CD14-positive monocyte (primary cell): ENCODE data around the gene CYTH3. TPM values are rescaled to one million over a fixed set of nuclear protein-coding genes. Genes with fewer than 3 reads are reported as not detected.

ENCODE experiments used
- DNase-seq, 3 donors: peaks; one replicate each; pipeline ENCODE4 v3.0.0-alpha.2; 2011 to 2022
- H2AFZ ChIP-seq: 2 replicates; pipeline ENCODE4 v1.6.0; 2012; ENCODE audit warnings: mild to moderate bottlenecking, low read depth, low read length, inconsistent platforms; ENCODE audit not compliant: insufficient read depth, poor library complexity, severe bottlenecking
- H3K27ac ChIP-seq, 2 donors: 1 replicate in 1 of 2; 2 replicates in 1 of 2; pipeline ENCODE4 v1.5.1; 2012 to 2013; ENCODE audit warnings: low read length in 2 of 2, control low read depth in 1 of 2, inconsistent platforms in 1 of 2, low read depth in 1 of 2, mild to moderate bottlenecking in 1 of 2
- H3K27me3 ChIP-seq, 2 donors: one replicate each; pipeline versions ENCODE4 v1.6.0 to v1.6.1; 2011 to 2013; ENCODE audit warnings: low read length in 2 of 2; ENCODE audit not compliant: control insufficient read depth in 2 of 2, insufficient read depth in 2 of 2
- H3K36me3 ChIP-seq, 2 donors: replicated peaks in 1 of 2; 1 replicate in 1 of 2; 2 replicates in 1 of 2; pipeline versions ENCODE4 v1.5.1 to v1.6.1; 2012 to 2013; ENCODE audit warnings: low read length in 2 of 2, control low read depth in 1 of 2, inconsistent platforms in 1 of 2, mild to moderate bottlenecking in 1 of 2; ENCODE audit not compliant: insufficient read depth in 2 of 2, control insufficient read depth in 1 of 2
- H3K4me1 ChIP-seq, 2 donors: 1 replicate in 1 of 2; 2 replicates in 1 of 2; pipeline versions ENCODE4 v1.5.1 to v1.6.1; 2012 to 2013; ENCODE audit warnings: low read length in 2 of 2, control low read depth in 1 of 2, inconsistent platforms in 1 of 2, mild to moderate bottlenecking in 1 of 2, moderate library complexity in 1 of 2; ENCODE audit not compliant: insufficient read depth in 2 of 2, control insufficient read depth in 1 of 2
- H3K4me2 ChIP-seq: replicated peaks from 2 replicates; pipeline ENCODE3; 2012; ENCODE audit warnings: low read length, moderate library complexity, mild to moderate bottlenecking; ENCODE audit not compliant: poor library complexity, severe bottlenecking; ENCODE audit errors: extremely low read depth
- H3K4me3 ChIP-seq, 3 experiments: fragments of 200-600 bp in 1 of 3; sonication (generic) in 1 of 3; replicated peaks in 1 of 3; 1 replicate in 2 of 3; 2 replicates in 1 of 3; pipeline ENCODE4 v1.5.1; 2011 to 2013; ENCODE audit warnings: low read length in 3 of 3, mild to moderate bottlenecking in 3 of 3, control low read depth in 2 of 3, low read depth in 2 of 3, inconsistent platforms in 1 of 3, moderate library complexity in 1 of 3
- H3K79me2 ChIP-seq: 2 replicates; pipeline ENCODE4 v1.6.0; 2012; ENCODE audit warnings: mild to moderate bottlenecking, control low read depth, inconsistent platforms, low read length, moderate library complexity; ENCODE audit not compliant: insufficient read depth
- H3K9ac ChIP-seq: 2 replicates; pipeline ENCODE4 v1.6.0; 2017; ENCODE audit warnings: low read length, mild to moderate bottlenecking; ENCODE audit not compliant: insufficient read depth, poor library complexity, severe bottlenecking
- H3K9me3 ChIP-seq, 2 donors: replicated peaks in 1 of 2; 1 replicate in 1 of 2; 2 replicates in 1 of 2; pipeline versions ENCODE4 v1.5.1 to v1.6.1; 2012 to 2013; ENCODE audit warnings: low read length in 2 of 2, control low read depth in 1 of 2; ENCODE audit not compliant: control insufficient read depth in 1 of 2, insufficient read depth in 1 of 2
- H4K20me1 ChIP-seq: 2 replicates; pipeline ENCODE4 v1.6.0; 2012; ENCODE audit warnings: mild to moderate bottlenecking, low read length, control low read depth, moderate library complexity; ENCODE audit not compliant: insufficient read depth
- H3K27ac Mint-ChIP-seq, 7 donors: one replicate each; pipeline ENCODE4 v1.8.0; 2020; ENCODE audit warnings: mild to moderate bottlenecking in 7 of 7, mixed read lengths in 7 of 7, moderate library complexity in 6 of 7, inconsistent platforms in 2 of 7
- H3K27me3 Mint-ChIP-seq, 3 donors: one replicate each; pipeline ENCODE4 v1.8.0; 2021 to 2022; ENCODE audit warnings: low read depth in 3 of 3, mild to moderate bottlenecking in 3 of 3, mixed read lengths in 3 of 3, moderate library complexity in 3 of 3, inconsistent platforms in 1 of 3
- H3K36me3 Mint-ChIP-seq, 2 donors: one replicate each; pipeline ENCODE4 v1.8.0; 2020; ENCODE audit warnings: mixed read lengths in 2 of 2, inconsistent platforms in 1 of 2, mild to moderate bottlenecking in 1 of 2
- H3K4me1 Mint-ChIP-seq: one replicate; pipeline ENCODE4 v1.8.0; 2020; ENCODE audit warnings: mild to moderate bottlenecking, mixed read lengths
- H3K4me3 Mint-ChIP-seq, 2 donors: one replicate each; pipeline ENCODE4 v1.8.0; 2020; ENCODE audit warnings: mild to moderate bottlenecking in 2 of 2, mixed read lengths in 2 of 2, moderate library complexity in 1 of 2
- H3K9me3 Mint-ChIP-seq, 7 donors: one replicate each; pipeline ENCODE4 v1.8.0; 2020 to 2022; ENCODE audit warnings: mixed read lengths in 7 of 7, mild to moderate bottlenecking in 6 of 7, moderate library complexity in 6 of 7, inconsistent platforms in 2 of 7
- WGBS: methylation state at CpG from one replicate; pipeline ENCODE4 v1.1.5; 2013; ENCODE audit warnings: missing lambda C conversion rate; ENCODE audit not compliant: insufficient coverage; 5-methylcytosine and 5-hydroxymethylcytosine counted together
- intact Hi-C, 2 donors: fragments of 100-400 bp; cut with micrococcal nuclease; formaldehyde crosslinking; loops; one replicate each; pipeline versions ENCODE4 v1.15.0 to v1.15.1; 2023
- polyA plus RNA-seq, 3 donors: library from polyadenylated mRNA; depleted of rRNA in 1 of 3; unstranded in 2 of 3; stranded (reverse) in 1 of 3; fragments of 300-500 nt in 2 of 3; fragments of >200 nt in 1 of 3; fragmentation: Illumina TruSeq in 2 of 3; gene quantifications; 1 replicate in 2 of 3; 2 replicates in 1 of 3; pipeline ENCODE4 v1.2.3, GENCODE V29; 2012 to 2021
- TF ChIP-seq, protein P1 (sequence below): fragments of 200-600 bp; IDR thresholded peaks from one replicate; pipeline ENCODE4 v1.8.0; 2022; ENCODE audit warnings: antibody characterized with exemption, mild to moderate bottlenecking

CYTH3 gene
- polyA plus RNA-seq, 3 donors = 1.3 to 8.5 (median 1.4) TPM

GRCh38 chr7:6149996-6150395, 122.4 kb downstream of the CYTH3 start:
- intact Hi-C loops = no loop called here
- H3K27me3 Mint-ChIP-seq = no peaks in the 10 kb centered on the region
- peaks cover 81 to 90% of the 10 kb centered on the region in 2 donors for H3K36me3 Mint-ChIP-seq
- Histone ChIP-seq H2AFZ (no peak overlapping the region), H3K27me3 (no peaks in the 10 kb centered on the region), H3K27ac (no peak overlapping the region), H3K4me3 (no peak overlapping the region), H3K79me2 (no peaks in the 10 kb centered on the region), H3K9ac (no peak overlapping the region), H3K36me3 (peaks cover 81 to 100% of the 10 kb centered on the region in 2 donors), H4K20me1 (no peaks in the 10 kb centered on the region), H3K4me2 (no peak overlapping the region), H3K9me3 (no peaks in the 10 kb centered on the region), H3K4me1 (no peaks in the 10 kb centered on the region)
- DNase-seq = no peak
- peaks cover 0 to 3% (median 0%) of the 10 kb centered on the region in 7 donors for H3K9me3 Mint-ChIP-seq
- WGBS = 97% methylated on average over 17 of the region's 19 CpGs
- no peak overlapping the region for H3K27ac Mint-ChIP-seq
- H3K4me1 Mint-ChIP-seq = no peaks in the 10 kb centered on the region
- no peak overlapping the region for H3K4me3 Mint-ChIP-seq
- TF ChIP-seq, protein P1, sequence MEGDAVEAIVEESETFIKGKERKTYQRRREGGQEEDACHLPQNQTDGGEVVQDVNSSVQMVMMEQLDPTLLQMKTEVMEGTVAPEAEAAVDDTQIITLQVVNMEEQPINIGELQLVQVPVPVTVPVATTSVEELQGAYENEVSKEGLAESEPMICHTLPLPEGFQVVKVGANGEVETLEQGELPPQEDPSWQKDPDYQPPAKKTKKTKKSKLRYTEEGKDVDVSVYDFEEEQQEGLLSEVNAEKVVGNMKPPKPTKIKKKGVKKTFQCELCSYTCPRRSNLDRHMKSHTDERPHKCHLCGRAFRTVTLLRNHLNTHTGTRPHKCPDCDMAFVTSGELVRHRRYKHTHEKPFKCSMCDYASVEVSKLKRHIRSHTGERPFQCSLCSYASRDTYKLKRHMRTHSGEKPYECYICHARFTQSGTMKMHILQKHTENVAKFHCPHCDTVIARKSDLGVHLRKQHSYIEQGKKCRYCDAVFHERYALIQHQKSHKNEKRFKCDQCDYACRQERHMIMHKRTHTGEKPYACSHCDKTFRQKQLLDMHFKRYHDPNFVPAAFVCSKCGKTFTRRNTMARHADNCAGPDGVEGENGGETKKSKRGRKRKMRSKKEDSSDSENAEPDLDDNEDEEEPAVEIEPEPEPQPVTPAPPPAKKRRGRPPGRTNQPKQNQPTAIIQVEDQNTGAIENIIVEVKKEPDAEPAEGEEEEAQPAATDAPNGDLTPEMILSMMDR = no peak

GRCh38 chr7:6148724-6149360, 123.6 kb downstream of the CYTH3 start:
- no peak overlapping the region for H2AFZ ChIP-seq
- no peaks in the 10 kb centered on the region for H4K20me1 ChIP-seq
- no peaks in the 10 kb centered on the region for H3K9me3 ChIP-seq
- H3K4me1 ChIP-seq = no peaks in the 10 kb centered on the region
- Mint-ChIP-seq H3K4me1 (peaks cover 1% of the 10 kb centered on the region), H3K36me3 (peaks cover 89 to 93% of the 10 kb centered on the region in 2 donors), H3K9me3 (peaks cover 0 to 3% (median 0%) of the 10 kb centered on the region in 7 donors), H3K4me3 (no peak overlapping the region), H3K27me3 (no peaks in the 10 kb centered on the region), H3K27ac (peak overlapping the region in 1 of 7 donors; percentile 41)
- 97% methylated on average over 17 of the region's 20 CpGs for WGBS
- H3K4me2 ChIP-seq = no peak overlapping the region
- H3K9ac ChIP-seq = no peak overlapping the region
- no peaks in the 10 kb centered on the region for H3K79me2 ChIP-seq
- H3K4me3 ChIP-seq = no peak overlapping the region
- no peaks in the 10 kb centered on the region for H3K27me3 ChIP-seq
- no peak for DNase-seq
- intact Hi-C loops = no loop called here
- peaks cover 87 to 100% of the 10 kb centered on the region in 2 donors for H3K36me3 ChIP-seq
- H3K27ac ChIP-seq = no peak overlapping the region
- TF ChIP-seq, protein P1 = no peak
